PC-9 (cell line): ENCODE results near the gene NAA50. TPM values are rescaled to one million over a fixed set of nuclear protein-coding genes. Genes with fewer than 3 reads are reported as not detected.

Experiments used
- BruUV-seq: library from RNA; stranded (reverse); fragments of 400-500 nt; replicated peaks from 2 replicates; lab custom pipeline; 2021; lab: Mats Ljungman, UMichigan
- CTCF ChIA-PET: fragments of 300-600 bp; sonication (Branson Sonifier 250); formaldehyde crosslinking; loops from one replicate; lab custom pipeline; 2022; ENCODE audit warnings: antibody characterized with exemption; lab: Charles Lee
- POLR2A ChIA-PET: fragments of 300-600 bp; sonication (Branson Sonifier 250); formaldehyde crosslinking; loops from one replicate; lab custom pipeline; 2022; ENCODE audit warnings: antibody characterized with exemption; ENCODE audit not compliant: unreplicated experiment; lab: Charles Lee
- DNase-seq, 2 experiments: peaks; one replicate each; pipeline versions ENCODE4 v3.0.0 to v3.0.0-alpha.2; 2015 to 2022; ENCODE audit warnings: mixed read lengths in 1 of 2
- H2AFZ ChIP-seq: fragments of 200-600 bp; sonication (generic); 2 replicates; pipeline ENCODE4 v1.8.1; 2017; ENCODE audit warnings: antibody characterized with exemption
- H3F3A ChIP-seq: fragments of 200-600 bp; sonication (generic); 2 replicates; pipeline ENCODE4 v1.8.1; 2017; ENCODE audit warnings: antibody characterized with exemption, mild to moderate bottlenecking, low read depth; ENCODE audit not compliant: insufficient read depth
- H3K27ac ChIP-seq: fragments of 200-600 bp; sonication (generic); 2 replicates; pipeline ENCODE4 v1.6.1; 2016; ENCODE audit warnings: mixed run types
- H3K27me3 ChIP-seq: fragments of 200-600 bp; sonication (generic); 2 replicates; pipeline ENCODE4 v1.6.1; 2016; ENCODE audit warnings: low read depth, mixed run types; ENCODE audit not compliant: insufficient read depth
- H3K36me3 ChIP-seq: fragments of 200-600 bp; sonication (generic); 2 replicates; pipeline ENCODE4 v1.6.1; 2016; ENCODE audit warnings: low read depth, mixed run types
- H3K4me1 ChIP-seq: fragments of 200-600 bp; sonication (generic); replicated peaks from 2 replicates; pipeline ENCODE4 v1.6.1; 2016; ENCODE audit warnings: mixed run types; ENCODE audit not compliant: insufficient read depth
- H3K4me2 ChIP-seq: fragments of 200-600 bp; sonication (generic); 2 replicates; pipeline ENCODE4 v1.6.1; 2017; ENCODE audit warnings: mixed run types
- H3K4me3 ChIP-seq: fragments of 200-600 bp; sonication (generic); 2 replicates; pipeline ENCODE4 v1.6.1; 2016; ENCODE audit warnings: mixed run types
- H3K79me2 ChIP-seq: fragments of 200-600 bp; sonication (generic); 2 replicates; pipeline ENCODE4 v1.6.1; 2017; ENCODE audit warnings: low read depth, mixed run types
- H3K9me2 ChIP-seq: fragments of 200-600 bp; sonication (generic); 2 replicates; pipeline ENCODE4 v1.8.1; 2017; ENCODE audit warnings: mild to moderate bottlenecking; ENCODE audit not compliant: insufficient read depth
- H3K9me3 ChIP-seq: fragments of 200-600 bp; sonication (generic); 2 replicates; pipeline ENCODE4 v1.8.1; 2016; ENCODE audit warnings: low read depth; ENCODE audit not compliant: insufficient read depth
- H4K20me1 ChIP-seq: fragments of 200-600 bp; sonication (generic); 2 replicates; pipeline ENCODE4 v1.8.1; 2017; ENCODE audit not compliant: insufficient read depth
- EZH2 ChIP-seq: fragments of 200-600 bp; sonication (generic); IDR thresholded peaks from 2 replicates; pipeline ENCODE4 v1.8.0; 2017; ENCODE audit warnings: antibody characterized with exemption, low read depth
- intact Hi-C: fragments of 100-400 bp; cut with micrococcal nuclease; formaldehyde crosslinking; loops from one replicate; pipeline ENCODE4 v1.10.0; 2022; ENCODE audit not compliant: unreplicated experiment
- total RNA-seq: library from RNA; stranded (reverse); gene quantifications from 2 replicates; pipeline ENCODE4 v1.2.3, GENCODE V29; 2021
- TF ChIP-seq, protein P1 (sequence below): fragments of 200-600 bp; sonication (generic); conservative IDR thresholded peaks from 2 replicates; pipeline ENCODE4 v1.6.1; 2017; ENCODE audit warnings: mixed run types, antibody characterized with exemption, mild to moderate bottlenecking, moderate library complexity

NAA50 gene
- total RNA-seq, 1 experiment from 2014 or later, result 221 TPM

DNA sequence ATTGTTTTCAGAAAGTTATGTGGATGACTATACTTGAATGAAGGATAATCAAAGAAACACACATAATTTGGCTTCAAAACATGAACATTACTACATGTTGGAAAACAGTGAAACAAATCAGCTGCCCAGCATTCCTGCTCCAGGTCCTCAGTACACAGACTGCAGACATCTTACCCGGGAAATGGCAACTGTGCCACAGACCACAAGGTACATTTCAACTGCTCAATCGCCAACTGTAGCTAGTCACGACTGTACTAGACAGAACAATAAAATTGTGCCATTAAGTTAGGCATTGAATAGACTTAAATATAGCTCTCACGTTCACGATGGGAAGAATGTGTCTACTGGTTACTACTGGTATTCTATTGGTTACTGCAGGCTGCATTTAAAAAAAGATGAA lies 5.0 kb downstream of the NAA50 start:
- Histone ChIP-seq H3K36me3 (no peaks in the 10 kb centered on the region; the same call in 1 of the 2 replicates), H3K9me2 (no peaks in the 10 kb centered on the region), H3F3A (peaks cover 20% of the 10 kb centered on the region), H4K20me1 (peaks cover 82% of the 10 kb centered on the region), H3K4me2 (peak overlapping the region; percentile 32; the same call in 1 of the 2 replicates), H3K9me3 (no peaks in the 10 kb centered on the region), H2AFZ (no peak overlapping the region), H3K4me3 (no peak overlapping the region), H3K4me1 (peaks cover 49% of the 10 kb centered on the region), H3K27ac (peak overlapping the region; percentile 35), H3K79me2 (peaks cover 99% of the 10 kb centered on the region), H3K27me3 (no peaks in the 10 kb centered on the region)
- DNase-seq, result no peak
- BruUV-seq, result no TSS peak
- POLR2A ChIA-PET, result no interaction called here
- TF ChIP-seq, protein P1, sequence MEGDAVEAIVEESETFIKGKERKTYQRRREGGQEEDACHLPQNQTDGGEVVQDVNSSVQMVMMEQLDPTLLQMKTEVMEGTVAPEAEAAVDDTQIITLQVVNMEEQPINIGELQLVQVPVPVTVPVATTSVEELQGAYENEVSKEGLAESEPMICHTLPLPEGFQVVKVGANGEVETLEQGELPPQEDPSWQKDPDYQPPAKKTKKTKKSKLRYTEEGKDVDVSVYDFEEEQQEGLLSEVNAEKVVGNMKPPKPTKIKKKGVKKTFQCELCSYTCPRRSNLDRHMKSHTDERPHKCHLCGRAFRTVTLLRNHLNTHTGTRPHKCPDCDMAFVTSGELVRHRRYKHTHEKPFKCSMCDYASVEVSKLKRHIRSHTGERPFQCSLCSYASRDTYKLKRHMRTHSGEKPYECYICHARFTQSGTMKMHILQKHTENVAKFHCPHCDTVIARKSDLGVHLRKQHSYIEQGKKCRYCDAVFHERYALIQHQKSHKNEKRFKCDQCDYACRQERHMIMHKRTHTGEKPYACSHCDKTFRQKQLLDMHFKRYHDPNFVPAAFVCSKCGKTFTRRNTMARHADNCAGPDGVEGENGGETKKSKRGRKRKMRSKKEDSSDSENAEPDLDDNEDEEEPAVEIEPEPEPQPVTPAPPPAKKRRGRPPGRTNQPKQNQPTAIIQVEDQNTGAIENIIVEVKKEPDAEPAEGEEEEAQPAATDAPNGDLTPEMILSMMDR, result no peak
- TF ChIP-seq EZH2, result no peak
- CTCF ChIA-PET, result no interaction called here
- intact Hi-C loops, result no loop called here

DNA sequence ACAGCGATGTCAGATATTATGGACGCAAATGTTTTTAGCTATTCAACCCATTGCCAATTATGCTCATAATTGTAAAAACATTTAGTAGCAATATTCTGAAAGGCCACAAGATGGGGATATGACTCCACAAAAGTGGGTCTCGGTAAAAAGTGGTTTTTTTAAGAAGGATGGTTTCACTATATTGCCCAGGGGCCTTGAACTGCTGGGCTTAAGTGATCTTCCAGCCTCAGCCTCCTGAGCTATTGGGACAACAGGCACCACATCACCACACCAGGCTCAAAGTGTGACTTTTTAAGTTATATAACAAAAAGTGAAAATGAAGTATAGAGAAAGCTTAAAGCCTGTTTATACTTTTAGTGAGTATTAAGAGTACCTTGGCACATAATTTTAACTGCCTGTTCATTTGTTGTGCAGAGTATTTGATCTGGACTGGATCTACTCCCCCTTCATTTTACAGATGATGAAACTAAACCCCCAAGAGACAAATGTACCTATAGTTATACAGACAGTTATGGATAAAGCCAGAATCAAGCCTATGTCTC lies 9.4 kb downstream of the NAA50 start:
- BruUV-seq, result no TSS peak
- POLR2A ChIA-PET, result interaction anchor here (0.6 to 0.7 kb wide), 2 partner anchors 9 to 390 kb away, joined by 3 read pairs; no protein-coding TSS in a partner anchor
- no peaks in the 10 kb centered on the region for H3K9me2 ChIP-seq
- no peak for TF ChIP-seq EZH2
- TF ChIP-seq, protein P1, result peak; percentile 79
- no peaks in the 10 kb centered on the region for H3K9me3 ChIP-seq
- peak overlapping the region; percentile 20; the same call in 1 of the 2 replicates for H3K27ac ChIP-seq
- no peak overlapping the region for H2AFZ ChIP-seq
- H3K27me3 ChIP-seq, result no peaks in the 10 kb centered on the region
- CTCF ChIA-PET, result interaction anchor here (0.6 to 1.8 kb wide), 4 partner anchors 9 to 239 kb away, joined by 4 to 11 read pairs (median 8); partner anchors contain the start of gene NAA50
- intact Hi-C loops, result loop anchor here (2.0 to 5.0 kb wide), 3 partner anchors 102 to 416 kb away; partner anchors contain the start of gene GRAMD1C
- H3K79me2 ChIP-seq, result peaks cover 99% of the 10 kb centered on the region
- H3F3A ChIP-seq, result peaks cover 19% of the 10 kb centered on the region
- H4K20me1 ChIP-seq, result peaks cover 94% of the 10 kb centered on the region
- H3K36me3 ChIP-seq, result no peaks in the 10 kb centered on the region
- peaks cover 19% of the 10 kb centered on the region; the same call in 1 of the 2 replicates for H3K4me1 ChIP-seq
- DNase-seq, result peak; percentile 15 to 38
- H3K4me3 ChIP-seq, result no peak overlapping the region
- 0 out of 2 replicates have a peak overlapping the region, but pooled peaks have one; percentile 9 for H3K4me2 ChIP-seq

DNA sequence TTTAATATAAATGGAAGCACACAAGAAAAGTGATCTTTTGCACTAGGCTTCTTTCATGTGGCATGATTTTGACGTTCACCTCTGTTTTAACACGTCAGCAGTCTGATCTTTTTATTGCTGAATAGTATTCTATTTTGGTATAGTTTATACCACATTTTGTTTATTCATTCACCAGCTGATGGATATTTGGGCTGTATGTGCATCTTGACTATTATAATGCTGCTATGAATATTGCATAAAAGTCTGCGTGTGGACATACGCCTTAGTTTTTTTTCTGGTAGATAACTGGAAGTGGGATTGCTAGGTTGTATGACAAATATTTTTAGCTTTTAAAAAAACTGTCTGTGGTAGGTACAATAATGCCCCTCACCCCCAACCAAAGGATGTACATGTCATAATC lies 14.4 kb downstream of the NAA50 start:
- no peaks in the 10 kb centered on the region for H3K9me2 ChIP-seq
- H3K4me3 ChIP-seq, result no peak overlapping the region
- TF ChIP-seq, protein P1, result no peak
- TF ChIP-seq EZH2, result no peak
- H3K27ac ChIP-seq, result no peak overlapping the region
- H3F3A ChIP-seq, result peaks cover 11% of the 10 kb centered on the region
- H4K20me1 ChIP-seq, result peaks cover 95% of the 10 kb centered on the region
- CTCF ChIA-PET, result no interaction called here
- H3K9me3 ChIP-seq, result no peaks in the 10 kb centered on the region
- peaks cover 99% of the 10 kb centered on the region for H3K79me2 ChIP-seq
- H3K36me3 ChIP-seq, result peaks cover 6% of the 10 kb centered on the region; the same call in 1 of the 2 replicates
- POLR2A ChIA-PET, result interaction anchor here (0.7 kb wide), 1 partner anchor 21 kb away, joined by 4 read pairs; no protein-coding TSS in a partner anchor
- intact Hi-C loops, result no loop called here
- no peak overlapping the region for H3K4me2 ChIP-seq
- no peaks in the 10 kb centered on the region for H3K27me3 ChIP-seq
- no peak overlapping the region for H2AFZ ChIP-seq
- DNase-seq, result no peak
- no peaks in the 10 kb centered on the region for H3K4me1 ChIP-seq
- BruUV-seq, result no TSS peak
